H9 (cell line): ENCODE measurements around the gene GALR3. TPM values are rescaled to one million over a fixed set of nuclear protein-coding genes. Genes with fewer than 3 reads are reported as not detected.

Source experiments
- DNase-seq: peaks from one replicate; pipeline ENCODE4 v3.0.0-alpha.2; 2017
- H2AFZ ChIP-seq: one replicate; pipeline ENCODE4 v1.6.1; 2013; ENCODE audit warnings: mild to moderate bottlenecking, low read length, control low read depth, moderate library complexity
- H2AK5ac ChIP-seq: 2 replicates; pipeline ENCODE4 v1.6.1; 2013; ENCODE audit warnings: low read length, control low read depth, mixed read lengths; ENCODE audit not compliant: insufficient read length
- H2BK120ac ChIP-seq: one replicate; pipeline ENCODE4 v1.6.1; 2013; ENCODE audit warnings: low read depth, mild to moderate bottlenecking, low read length, control low read depth, inconsistent platforms; ENCODE audit not compliant: poor library complexity, severe bottlenecking
- H2BK12ac ChIP-seq: 2 replicates; pipeline ENCODE4 v1.6.1; 2013; ENCODE audit warnings: low read length, control low read depth, mixed read lengths, low read depth; ENCODE audit not compliant: insufficient read length
- H2BK15ac ChIP-seq: 2 replicates; pipeline ENCODE4 v1.6.1; 2013; ENCODE audit warnings: low read depth, low read length, control low read depth
- H2BK20ac ChIP-seq: one replicate; pipeline ENCODE4 v1.6.1; 2013; ENCODE audit warnings: low read depth, mild to moderate bottlenecking, low read length, control low read depth, inconsistent platforms; ENCODE audit not compliant: poor library complexity, severe bottlenecking
- H2BK5ac ChIP-seq: 2 replicates; pipeline ENCODE4 v1.6.1; 2013; ENCODE audit warnings: low read length, control low read depth, mixed read lengths; ENCODE audit not compliant: insufficient read length
- H3K14ac ChIP-seq: 2 replicates; pipeline ENCODE4 v1.6.1; 2013; ENCODE audit warnings: low read length, control low read depth; ENCODE audit not compliant: insufficient read depth
- H3K18ac ChIP-seq: 2 replicates; pipeline ENCODE4 v1.6.1; 2013; ENCODE audit warnings: low read depth, mild to moderate bottlenecking, mixed read lengths, low read length, control low read depth; ENCODE audit not compliant: insufficient read length
- H3K23ac ChIP-seq: 2 replicates; pipeline ENCODE4 v1.6.1; 2013; ENCODE audit warnings: low read length, control low read depth, mixed read lengths, low read depth; ENCODE audit not compliant: insufficient read length
- H3K23me2 ChIP-seq: 2 replicates; pipeline ENCODE4 v1.6.1; 2013; ENCODE audit warnings: low read depth, mild to moderate bottlenecking, mixed read lengths, low read length, control low read depth; ENCODE audit not compliant: insufficient read length, poor library complexity, severe bottlenecking
- H3K27ac ChIP-seq: 2 replicates; pipeline ENCODE4 v1.5.1; 2013; ENCODE audit warnings: low read length, control low read depth, mixed read lengths, low read depth; ENCODE audit not compliant: insufficient read length
- H3K27me3 ChIP-seq: 2 replicates; pipeline ENCODE4 v1.6.1; 2013; ENCODE audit warnings: low read length, control low read depth, inconsistent platforms; ENCODE audit not compliant: insufficient read depth
- H3K4ac ChIP-seq: 2 replicates; pipeline ENCODE4 v1.6.1; 2013; ENCODE audit warnings: low read depth, mild to moderate bottlenecking, control low read depth, inconsistent platforms, low read length, moderate library complexity
- H3K4me1 ChIP-seq: 2 replicates; pipeline ENCODE4 v1.6.1; 2013; ENCODE audit warnings: low read length, control low read depth, inconsistent platforms; ENCODE audit not compliant: insufficient read depth
- H3K4me2 ChIP-seq: 2 replicates; pipeline ENCODE4 v1.6.1; 2013; ENCODE audit warnings: low read length, control low read depth, mixed read lengths; ENCODE audit not compliant: insufficient read length, insufficient read depth
- H3K56ac ChIP-seq: 2 replicates; pipeline ENCODE4 v1.6.1; 2013; ENCODE audit warnings: low read depth, mild to moderate bottlenecking, mixed read lengths, low read length, control low read depth; ENCODE audit not compliant: insufficient read length
- H3K79me1 ChIP-seq: 2 replicates; pipeline ENCODE4 v1.6.1; 2013; ENCODE audit warnings: low read depth, mild to moderate bottlenecking, moderate library complexity, low read length, control low read depth, inconsistent platforms; ENCODE audit not compliant: insufficient read depth, poor library complexity, severe bottlenecking
- H3K79me2 ChIP-seq: 2 replicates; pipeline ENCODE4 v1.6.1; 2013; ENCODE audit warnings: low read length, control low read depth, inconsistent platforms; ENCODE audit not compliant: insufficient read depth
- H3K9ac ChIP-seq: 2 replicates; pipeline ENCODE4 v1.6.1; 2013; ENCODE audit warnings: low read length, control low read depth, mixed read lengths; ENCODE audit not compliant: insufficient read length; ENCODE audit errors: extremely low read depth
- H3K9me3 ChIP-seq: one replicate; pipeline ENCODE4 v1.6.1; 2013; ENCODE audit warnings: low read depth, low read length, inconsistent platforms; ENCODE audit not compliant: control insufficient read depth
- H3T11ph ChIP-seq: one replicate; pipeline ENCODE4 v1.6.1; 2013; ENCODE audit warnings: mild to moderate bottlenecking, low read length, control low read depth, inconsistent platforms
- H4K20me1 ChIP-seq: one replicate; pipeline ENCODE4 v1.6.1; 2013; ENCODE audit not compliant: control insufficient read depth, insufficient read length, insufficient read depth
- H4K5ac ChIP-seq: 2 replicates; pipeline ENCODE4 v1.6.1; 2013; ENCODE audit warnings: low read depth, mild to moderate bottlenecking, mixed read lengths, low read length, control low read depth; ENCODE audit not compliant: insufficient read length
- H4K8ac ChIP-seq: replicated peaks from 2 replicates; pipeline ENCODE4 v1.6.1; 2013; ENCODE audit warnings: low read length, control low read depth, mixed read lengths, low read depth; ENCODE audit not compliant: insufficient read length
- H4K91ac ChIP-seq: 2 replicates; pipeline ENCODE4 v1.6.1; 2013; ENCODE audit warnings: low read depth, mild to moderate bottlenecking, moderate library complexity, mixed read lengths, low read length, control low read depth; ENCODE audit not compliant: insufficient read length
- H3K27ac Mint-ChIP-seq, 3 experiments: 2 replicates in 2 of 3; 3 replicates in 1 of 3; pipeline ENCODE4 v1.8.0; 2020 to 2021; ENCODE audit warnings: mixed read lengths in 3 of 3, mild to moderate bottlenecking in 1 of 3, moderate library complexity in 1 of 3
- H3K27me3 Mint-ChIP-seq: 2 replicates; pipeline ENCODE4 v1.8.0; 2021; ENCODE audit warnings: low read depth, mild to moderate bottlenecking, moderate library complexity, mixed read lengths
- H3K36me3 Mint-ChIP-seq, 3 experiments: 2 replicates in 2 of 3; 3 replicates in 1 of 3; pipeline ENCODE4 v1.8.0; 2020 to 2021; ENCODE audit warnings: low read depth in 3 of 3, mixed read lengths in 3 of 3; ENCODE audit not compliant: insufficient read depth in 1 of 3
- H3K4me1 Mint-ChIP-seq, 2 experiments: 2 replicates each; pipeline ENCODE4 v1.8.0; 2020; ENCODE audit warnings: mixed read lengths in 2 of 2
- H3K4me3 Mint-ChIP-seq, 2 experiments: 2 replicates in 1 of 2; 3 replicates in 1 of 2; pipeline ENCODE4 v1.8.0; 2020 to 2021; ENCODE audit warnings: mild to moderate bottlenecking in 2 of 2, mixed read lengths in 2 of 2, moderate library complexity in 1 of 2
- H3K9me3 Mint-ChIP-seq, 2 experiments: 2 replicates in 1 of 2; 3 replicates in 1 of 2; pipeline ENCODE4 v1.8.0; 2020; ENCODE audit warnings: mild to moderate bottlenecking in 2 of 2, mixed read lengths in 2 of 2, moderate library complexity in 1 of 2
- WGBS: extraction: QIAGEN DNeasy Blood & Tissue Kit; methylation state at CpG from one replicate; pipeline ENCODE4 v1.1.7; 2013; ENCODE audit warnings: missing lambda C conversion rate, low lambda C conversion rate, mixed read lengths; ENCODE audit not compliant: insufficient read length; ENCODE audit errors: extremely low coverage; 5-methylcytosine and 5-hydroxymethylcytosine counted together
- total RNA-seq: library from RNA; stranded (reverse); gene quantifications from 2 replicates; pipeline ENCODE4 v1.2.1, GENCODE V29; 2021
- TF ChIP-seq, protein P1 (sequence below): fragments of 200-600 bp; sonication (generic); conservative IDR thresholded peaks from 3 replicates; pipeline ENCODE4 v1.8.0; 2021; ENCODE audit warnings: antibody characterized with exemption, mild to moderate bottlenecking

GALR3 gene
- total RNA-seq, 1 experiment from 2014 or later: 0.59 TPM

GRCh38 chr22:37832022-37832857, 9.1 kb downstream of the GALR3 start:
- no peaks in the 10 kb centered on the region for H3K79me1 ChIP-seq
- H4K5ac ChIP-seq: no peak overlapping the region
- DNase-seq: no peak
- no peak overlapping the region for H3K14ac ChIP-seq
- no peak overlapping the region for H2AFZ ChIP-seq
- H3K9me3 ChIP-seq: no peaks in the 10 kb centered on the region
- H3K18ac ChIP-seq: no peak overlapping the region
- no peak overlapping the region for H3K9ac ChIP-seq
- no peak overlapping the region for H3K56ac ChIP-seq
- H2BK20ac ChIP-seq: no peak overlapping the region
- H3K4ac ChIP-seq: no peak overlapping the region
- no peaks in the 10 kb centered on the region for H3K79me2 ChIP-seq
- H3K27ac Mint-ChIP-seq: no peak overlapping the region
- H3K27ac ChIP-seq: no peak overlapping the region
- no peak overlapping the region for H4K91ac ChIP-seq
- no peaks in the 10 kb centered on the region for H3K23me2 ChIP-seq
- H2AK5ac ChIP-seq: no peak overlapping the region
- no CpG with 5 or more reads among the region's 16 CpGs for WGBS
- no peaks in the 10 kb centered on the region for H3K4me1 Mint-ChIP-seq
- no peak overlapping the region for H2BK15ac ChIP-seq
- H2BK120ac ChIP-seq: no peak overlapping the region
- H2BK12ac ChIP-seq: no peak overlapping the region
- H3K4me3 Mint-ChIP-seq: no peak overlapping the region
- no peaks in the 10 kb centered on the region for H4K20me1 ChIP-seq
- H3K9me3 Mint-ChIP-seq: no peaks in the 10 kb centered on the region
- H3K27me3 Mint-ChIP-seq: no peaks in the 10 kb centered on the region
- H3K27me3 ChIP-seq: no peaks in the 10 kb centered on the region
- no peak overlapping the region for H2BK5ac ChIP-seq
- TF ChIP-seq, protein P1, sequence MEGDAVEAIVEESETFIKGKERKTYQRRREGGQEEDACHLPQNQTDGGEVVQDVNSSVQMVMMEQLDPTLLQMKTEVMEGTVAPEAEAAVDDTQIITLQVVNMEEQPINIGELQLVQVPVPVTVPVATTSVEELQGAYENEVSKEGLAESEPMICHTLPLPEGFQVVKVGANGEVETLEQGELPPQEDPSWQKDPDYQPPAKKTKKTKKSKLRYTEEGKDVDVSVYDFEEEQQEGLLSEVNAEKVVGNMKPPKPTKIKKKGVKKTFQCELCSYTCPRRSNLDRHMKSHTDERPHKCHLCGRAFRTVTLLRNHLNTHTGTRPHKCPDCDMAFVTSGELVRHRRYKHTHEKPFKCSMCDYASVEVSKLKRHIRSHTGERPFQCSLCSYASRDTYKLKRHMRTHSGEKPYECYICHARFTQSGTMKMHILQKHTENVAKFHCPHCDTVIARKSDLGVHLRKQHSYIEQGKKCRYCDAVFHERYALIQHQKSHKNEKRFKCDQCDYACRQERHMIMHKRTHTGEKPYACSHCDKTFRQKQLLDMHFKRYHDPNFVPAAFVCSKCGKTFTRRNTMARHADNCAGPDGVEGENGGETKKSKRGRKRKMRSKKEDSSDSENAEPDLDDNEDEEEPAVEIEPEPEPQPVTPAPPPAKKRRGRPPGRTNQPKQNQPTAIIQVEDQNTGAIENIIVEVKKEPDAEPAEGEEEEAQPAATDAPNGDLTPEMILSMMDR: no peak
- no peak overlapping the region for H3T11ph ChIP-seq
- H3K36me3 Mint-ChIP-seq: peaks cover 6 to 37% (median 28%) of the 10 kb centered on the region in 3 experiments; a peak in 5 of 7 replicates
- H3K23ac ChIP-seq: no peak overlapping the region
- no peak overlapping the region for H4K8ac ChIP-seq
- H3K4me2 ChIP-seq: no peak overlapping the region
- no peaks in the 10 kb centered on the region for H3K4me1 ChIP-seq
